ENCODE data around the gene PCSK4. TPM values are rescaled to one million over a fixed set of nuclear protein-coding genes. Genes with fewer than 3 reads are reported as not detected.
"Not testable (repeated sequence)": the region's sequence is repeated elsewhere in the genome, so short reads cannot be mapped to it uniquely, and the experiment has no call there.

PCSK4 gene
- total RNA-seq, 1 donor from 2014 or later = 7.4 TPM

DNA sequence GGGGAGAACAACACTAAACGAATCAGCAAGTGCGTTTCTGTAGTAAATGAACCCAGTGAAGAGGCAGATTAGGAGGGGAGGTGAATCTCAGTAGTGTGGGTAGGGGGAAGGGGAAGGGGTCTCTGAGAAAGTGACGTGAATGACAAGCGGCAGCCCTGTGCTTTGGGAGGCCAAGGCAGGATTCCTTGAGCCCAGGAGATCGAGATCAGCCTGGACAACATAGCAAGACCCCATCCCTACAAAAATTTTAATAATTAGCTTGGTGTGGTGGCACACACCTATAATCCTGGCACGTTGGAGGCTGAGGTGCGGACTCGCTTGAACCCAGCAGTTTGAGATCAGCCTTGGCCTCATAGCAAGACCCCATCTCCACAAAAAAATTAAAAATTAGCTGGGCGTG lies 41.9 kb upstream of the PCSK4 start:
- no peak for DNase-seq

DNA sequence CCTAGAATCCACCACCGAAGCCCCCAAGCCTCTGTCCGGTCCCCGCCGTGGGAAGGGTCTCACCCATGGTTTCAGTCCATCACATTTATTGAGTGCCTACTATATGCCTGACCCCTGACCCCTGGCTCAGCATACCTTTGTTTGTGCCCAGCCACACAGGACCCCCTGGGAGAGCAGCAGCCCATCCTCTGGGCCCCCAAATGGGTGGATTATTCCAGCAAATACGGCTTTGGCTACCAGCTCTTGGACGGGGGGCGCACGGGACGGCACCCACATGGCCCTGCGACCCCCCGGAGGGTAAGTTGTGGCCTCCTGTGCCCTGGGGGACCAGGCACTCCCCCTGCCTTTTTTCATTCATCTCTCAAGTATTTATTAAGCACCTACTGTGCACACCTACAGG lies 41.4 kb upstream of the PCSK4 start:
- H3K9me3 ChIP-seq = no peaks in the 10 kb centered on the region
- no peaks in the 10 kb centered on the region for H3K36me3 ChIP-seq
- intact Hi-C loops (cut with DNase I) = no loop called here
- peaks cover 25% of the 10 kb centered on the region for H3K27me3 ChIP-seq (ENCODE audit: low read depth)
- DNase-seq = no peak
- H3K27ac ChIP-seq = no peak overlapping the region
- ATAC-seq = no peak
- no peak overlapping the region for H3K4me3 ChIP-seq
- no peaks in the 10 kb centered on the region for H3K4me1 ChIP-seq
- TF ChIP-seq, protein P1, sequence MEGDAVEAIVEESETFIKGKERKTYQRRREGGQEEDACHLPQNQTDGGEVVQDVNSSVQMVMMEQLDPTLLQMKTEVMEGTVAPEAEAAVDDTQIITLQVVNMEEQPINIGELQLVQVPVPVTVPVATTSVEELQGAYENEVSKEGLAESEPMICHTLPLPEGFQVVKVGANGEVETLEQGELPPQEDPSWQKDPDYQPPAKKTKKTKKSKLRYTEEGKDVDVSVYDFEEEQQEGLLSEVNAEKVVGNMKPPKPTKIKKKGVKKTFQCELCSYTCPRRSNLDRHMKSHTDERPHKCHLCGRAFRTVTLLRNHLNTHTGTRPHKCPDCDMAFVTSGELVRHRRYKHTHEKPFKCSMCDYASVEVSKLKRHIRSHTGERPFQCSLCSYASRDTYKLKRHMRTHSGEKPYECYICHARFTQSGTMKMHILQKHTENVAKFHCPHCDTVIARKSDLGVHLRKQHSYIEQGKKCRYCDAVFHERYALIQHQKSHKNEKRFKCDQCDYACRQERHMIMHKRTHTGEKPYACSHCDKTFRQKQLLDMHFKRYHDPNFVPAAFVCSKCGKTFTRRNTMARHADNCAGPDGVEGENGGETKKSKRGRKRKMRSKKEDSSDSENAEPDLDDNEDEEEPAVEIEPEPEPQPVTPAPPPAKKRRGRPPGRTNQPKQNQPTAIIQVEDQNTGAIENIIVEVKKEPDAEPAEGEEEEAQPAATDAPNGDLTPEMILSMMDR (IDR thresholded peaks at IDR 0.05) = no peak

More for the DNA sequence above, 41.9 kb upstream of the PCSK4 start:
- Histone ChIP-seq H3K27me3 (ENCODE audit: low read depth) (peaks cover 24% of the 10 kb centered on the region), H3K9me3 (no peaks in the 10 kb centered on the region), H3K4me1 (no peaks in the 10 kb centered on the region), H3K27ac (no peak overlapping the region), H3K36me3 (no peaks in the 10 kb centered on the region), H3K4me3 (no peak overlapping the region)
- intact Hi-C loops (cut with DNase I) = no loop called here
- no peak for ATAC-seq
- TF ChIP-seq, protein P1 (IDR thresholded peaks at IDR 0.05) = no peak

DNA sequence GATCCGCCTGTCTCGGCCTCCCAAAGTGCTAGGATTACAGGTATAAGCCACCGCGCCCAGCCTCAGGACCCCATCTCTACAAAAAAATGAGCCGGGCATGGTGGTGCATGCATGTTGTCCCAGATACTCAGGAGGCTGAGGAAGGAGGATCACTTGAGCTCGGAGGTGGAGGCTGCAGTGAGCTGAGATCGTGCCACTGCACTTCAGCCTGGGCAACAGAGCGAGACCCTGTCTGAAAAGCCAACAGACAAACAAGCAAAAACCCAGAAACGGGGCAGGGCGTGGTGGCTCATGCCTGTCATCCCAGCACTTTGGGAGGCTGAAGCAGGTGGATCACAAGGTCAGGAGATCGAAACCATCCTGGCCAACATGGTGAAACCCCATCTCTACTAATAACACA lies 40.7 kb upstream of the PCSK4 start:
- H3K4me3 ChIP-seq; H3K4me1 ChIP-seq; H3K36me3 ChIP-seq; DNase-seq; intact Hi-C loops (cut with DNase I); H3K27ac ChIP-seq; H3K9me3 ChIP-seq; ATAC-seq: not testable (repeated sequence)
- peaks cover 32% of the 10 kb centered on the region for H3K27me3 ChIP-seq (ENCODE audit: low read depth)

DNA sequence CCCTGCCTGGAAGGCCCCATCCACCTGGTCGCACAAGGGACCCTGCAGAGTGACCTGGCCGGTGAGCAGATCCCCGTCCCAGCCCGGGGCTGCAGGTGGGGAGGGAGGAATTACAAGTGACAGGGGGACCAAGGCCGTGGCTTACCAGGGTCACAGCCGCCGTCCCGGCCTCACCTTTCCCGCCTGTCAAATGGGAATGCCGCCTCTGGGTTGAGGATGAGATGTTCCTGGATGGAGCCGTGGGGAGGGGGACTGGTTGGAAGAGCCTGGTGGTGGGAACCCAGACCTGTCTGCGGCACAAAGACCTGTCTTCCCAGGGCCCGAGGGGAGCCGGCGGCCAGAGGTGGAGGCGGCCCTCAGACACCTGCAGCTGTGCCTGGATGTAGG lies 39.3 kb upstream of the PCSK4 start:
- H3K27ac ChIP-seq = no peak overlapping the region
- no peak overlapping the region for H3K4me3 ChIP-seq
- H3K27me3 ChIP-seq (ENCODE audit: low read depth) = peaks cover 46% of the 10 kb centered on the region
- no peaks in the 10 kb centered on the region for H3K4me1 ChIP-seq
- TF ChIP-seq, protein P1 (IDR thresholded peaks at IDR 0.05) = no peak
- DNase-seq = no peak
- ATAC-seq = no peak
- H3K9me3 ChIP-seq = no peaks in the 10 kb centered on the region
- H3K36me3 ChIP-seq = no peaks in the 10 kb centered on the region
- intact Hi-C loops (cut with DNase I) = no loop called here

DNA sequence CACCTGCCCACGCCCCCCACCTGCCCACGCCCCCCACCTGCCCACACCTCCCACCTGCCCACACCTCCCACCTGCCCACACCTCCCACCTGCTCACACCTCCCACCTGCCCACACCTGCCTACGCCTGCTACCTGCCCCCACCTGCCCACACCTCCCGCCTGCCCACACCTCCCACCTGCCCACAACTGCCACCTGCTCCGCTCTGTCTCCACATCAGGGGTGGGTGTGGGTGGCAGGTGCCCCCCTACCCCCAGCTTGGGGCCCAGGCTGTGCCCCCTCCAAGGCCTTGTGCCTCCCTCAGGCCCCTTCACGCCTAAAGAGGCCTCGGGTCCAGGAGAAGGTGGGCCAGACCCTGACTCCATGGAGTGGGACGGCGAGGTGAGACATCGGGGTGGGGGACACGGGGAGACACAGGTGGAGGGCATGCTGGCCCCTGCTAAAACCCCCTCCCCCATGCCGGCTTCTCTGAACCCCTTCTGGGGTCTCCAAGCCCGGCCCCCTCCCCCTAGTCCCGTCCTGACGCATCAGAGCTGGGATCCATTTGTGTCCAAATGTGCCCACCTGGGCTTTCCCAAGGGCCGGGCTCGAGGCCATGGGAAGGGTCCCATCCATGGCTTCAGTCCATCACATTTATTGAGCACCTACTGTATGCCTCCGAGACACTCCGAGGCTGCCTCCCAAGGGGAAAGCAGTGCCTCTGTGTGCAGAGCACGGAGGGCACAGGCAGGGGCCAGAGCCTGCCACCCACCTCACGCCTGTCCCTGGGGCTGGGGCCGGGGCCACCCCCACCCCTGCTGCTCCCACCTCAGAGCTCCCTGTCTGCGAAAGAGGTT lies 38.7 kb upstream of the PCSK4 start:
- TF ChIP-seq, protein P1 (IDR thresholded peaks at IDR 0.05) = no peak
- DNase-seq = no peak

DNA sequence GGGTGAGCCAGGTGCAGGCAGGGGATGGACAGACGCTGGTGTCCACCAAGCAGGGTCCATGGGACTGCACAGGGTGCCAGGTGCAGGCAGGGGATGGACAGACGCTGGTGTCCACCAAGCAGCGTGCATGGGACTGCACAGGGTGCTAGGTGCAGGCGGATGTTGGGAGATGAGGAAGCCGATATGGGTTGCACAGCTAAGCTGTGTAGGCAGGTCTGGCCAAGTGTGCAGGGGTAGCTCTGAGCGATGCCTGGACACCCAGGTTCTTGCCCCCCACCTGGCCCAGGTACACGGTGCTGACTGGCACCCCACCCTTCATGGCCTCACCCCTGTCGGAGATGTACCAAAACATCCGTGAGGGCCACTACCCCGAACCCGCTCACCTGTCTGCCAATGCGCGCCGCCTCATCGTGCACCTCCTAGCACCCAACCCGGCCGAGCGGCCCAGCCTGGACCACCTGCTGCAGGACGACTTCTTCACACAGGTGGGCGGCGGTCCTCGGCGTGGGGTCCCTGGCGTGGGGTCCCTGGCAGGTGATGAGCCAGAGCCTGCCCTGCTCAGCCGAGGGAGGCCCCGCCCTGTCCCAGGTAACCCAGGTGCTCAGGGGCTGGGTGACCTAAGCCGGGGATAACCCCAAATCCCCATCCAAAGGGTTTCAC lies 37.6 kb upstream of the PCSK4 start:
- H3K27me3 ChIP-seq (ENCODE audit: low read depth) = peaks cover 63% of the 10 kb centered on the region
- H3K4me3 ChIP-seq = no peak overlapping the region

More for the DNA sequence above, 38.7 kb upstream of the PCSK4 start:
- H3K27me3 ChIP-seq (ENCODE audit: low read depth) = peaks cover 52% of the 10 kb centered on the region
- no peak overlapping the region for H3K27ac ChIP-seq
- no peaks in the 10 kb centered on the region for H3K9me3 ChIP-seq
- intact Hi-C loops (cut with DNase I) = no loop called here
- no peak overlapping the region for H3K4me3 ChIP-seq
- H3K36me3 ChIP-seq = no peaks in the 10 kb centered on the region
- no peaks in the 10 kb centered on the region for H3K4me1 ChIP-seq
- ATAC-seq = peak in 1 of 2 donors; percentile 5

More for the DNA sequence above, 37.6 kb upstream of the PCSK4 start:
- no peak for DNase-seq
- no peaks in the 10 kb centered on the region for H3K36me3 ChIP-seq
- no peak overlapping the region for H3K27ac ChIP-seq
- H3K4me1 ChIP-seq = no peaks in the 10 kb centered on the region
- intact Hi-C loops (cut with DNase I) = no loop called here
- no peaks in the 10 kb centered on the region for H3K9me3 ChIP-seq
- no peak for ATAC-seq
- TF ChIP-seq, protein P1 (IDR thresholded peaks at IDR 0.05) = no peak

Measured in lower lobe of right lung (tissue), 2 donors.